GM23248 (cell line): ENCODE data around the gene ZNF648. TPM values are rescaled to one million over a fixed set of nuclear protein-coding genes. Genes with fewer than 3 reads are reported as not detected.
A peak's percentile ranks its signal among the peaks of the same experiment; 100 is the strongest.

Experiments
- DNase-seq: peaks from one replicate; pipeline ENCODE4 v3.0.0-alpha.2; 2015
- H2AFZ ChIP-seq: fragments of 200-600 bp; sonication (generic); 2 replicates; pipeline ENCODE4 v1.6.1; 2016; ENCODE audit warnings: antibody characterized with exemption
- H3F3A ChIP-seq: fragments of 200-600 bp; sonication (generic); 2 replicates; pipeline ENCODE4 v1.6.1; 2016; ENCODE audit warnings: mild to moderate bottlenecking, antibody characterized with exemption, mixed run types; ENCODE audit not compliant: insufficient read depth
- H3K27ac ChIP-seq: fragments of 200-600 bp; sonication (generic); 2 replicates; pipeline ENCODE4 v1.5.1; 2016; ENCODE audit warnings: mild to moderate bottlenecking
- H3K27me3 ChIP-seq: fragments of 200-600 bp; sonication (generic); replicated peaks from 2 replicates; pipeline ENCODE4 v1.6.1; 2016; ENCODE audit warnings: mild to moderate bottlenecking; ENCODE audit not compliant: insufficient read depth
- H3K36me3 ChIP-seq: fragments of 200-600 bp; sonication (generic); 2 replicates; pipeline ENCODE4 v1.6.1; 2016; ENCODE audit warnings: low read depth, mild to moderate bottlenecking
- H3K4me1 ChIP-seq: fragments of 200-600 bp; sonication (generic); 2 replicates; pipeline ENCODE4 v1.6.1; 2016; ENCODE audit warnings: mild to moderate bottlenecking; ENCODE audit not compliant: insufficient read depth
- H3K4me2 ChIP-seq: fragments of 200-600 bp; sonication (generic); one replicate; pipeline ENCODE4 v1.6.1; 2016; ENCODE audit warnings: mild to moderate bottlenecking; ENCODE audit not compliant: unreplicated experiment
- H3K4me3 ChIP-seq: fragments of 200-600 bp; sonication (generic); 2 replicates; pipeline ENCODE4 v1.5.1; 2016; ENCODE audit warnings: mild to moderate bottlenecking
- H3K79me2 ChIP-seq: fragments of 200-600 bp; sonication (generic); 2 replicates; pipeline ENCODE4 v1.6.1; 2016; ENCODE audit warnings: mild to moderate bottlenecking; ENCODE audit not compliant: insufficient read depth
- H3K9ac ChIP-seq: fragments of 200-600 bp; sonication (generic); 2 replicates; pipeline ENCODE4 v1.6.1; 2016; ENCODE audit warnings: mild to moderate bottlenecking
- H3K9me2 ChIP-seq: fragments of 200-600 bp; sonication (generic); 2 replicates; pipeline ENCODE4 v1.6.1; 2016; ENCODE audit warnings: mixed run types, mild to moderate bottlenecking, moderate library complexity; ENCODE audit not compliant: insufficient read depth
- H3K9me3 ChIP-seq: fragments of 200-600 bp; sonication (generic); one replicate; pipeline ENCODE4 v1.6.1; 2017; ENCODE audit warnings: low read depth
- H4K20me1 ChIP-seq: fragments of 200-600 bp; sonication (generic); 2 replicates; pipeline ENCODE4 v1.6.0; 2016; ENCODE audit not compliant: insufficient read depth
- EZH2 ChIP-seq: fragments of 200-600 bp; sonication (generic); IDR thresholded peaks from 2 replicates; pipeline ENCODE4 v1.6.1; 2018; ENCODE audit warnings: antibody characterized with exemption, mild to moderate bottlenecking; ENCODE audit not compliant: insufficient read depth, poor library complexity, severe bottlenecking
- EZH2phosphoT487 ChIP-seq: fragments of 200-600 bp; sonication (generic); IDR thresholded peaks from 2 replicates; pipeline ENCODE4 v1.6.1; 2018; ENCODE audit warnings: antibody characterized with exemption, moderate library complexity, mild to moderate bottlenecking, low read depth; ENCODE audit not compliant: insufficient read depth
- WGBS, 2 experiments: methylation state at CpG; one replicate each; pipeline ENCODE4 v1.1.6; 2015 to 2017; ENCODE audit warnings: low lambda C conversion rate in 2 of 2, low coverage in 1 of 2; ENCODE audit errors: missing lambda C conversion rate in 2 of 2; 5-methylcytosine and 5-hydroxymethylcytosine counted together
- in situ Hi-C: fragments of 300-500 bp; cut with MboI; formaldehyde crosslinking; loops from 2 replicates; pipeline ENCODE4 v1.15.0; 2020
- polyA plus RNA-seq: library from polyadenylated mRNA; unstranded; fragments of >200 nt; fragmentation: Nextera tagmentation; extraction: Ambion mirVana; gene quantifications from 2 replicates; pipeline ENCODE4 v1.2.1, GENCODE V29; 2016
- total RNA-seq: library from RNA; depleted of rRNA; stranded (reverse); fragments of >200 nt; shearing (Covaris generic); gene quantifications from 2 replicates; pipeline ENCODE4 v1.2.3, GENCODE V29; 2014

ZNF648 gene
- total and polyA plus RNA-seq, 2 experiments from 2014 or later, result not detected

DNA sequence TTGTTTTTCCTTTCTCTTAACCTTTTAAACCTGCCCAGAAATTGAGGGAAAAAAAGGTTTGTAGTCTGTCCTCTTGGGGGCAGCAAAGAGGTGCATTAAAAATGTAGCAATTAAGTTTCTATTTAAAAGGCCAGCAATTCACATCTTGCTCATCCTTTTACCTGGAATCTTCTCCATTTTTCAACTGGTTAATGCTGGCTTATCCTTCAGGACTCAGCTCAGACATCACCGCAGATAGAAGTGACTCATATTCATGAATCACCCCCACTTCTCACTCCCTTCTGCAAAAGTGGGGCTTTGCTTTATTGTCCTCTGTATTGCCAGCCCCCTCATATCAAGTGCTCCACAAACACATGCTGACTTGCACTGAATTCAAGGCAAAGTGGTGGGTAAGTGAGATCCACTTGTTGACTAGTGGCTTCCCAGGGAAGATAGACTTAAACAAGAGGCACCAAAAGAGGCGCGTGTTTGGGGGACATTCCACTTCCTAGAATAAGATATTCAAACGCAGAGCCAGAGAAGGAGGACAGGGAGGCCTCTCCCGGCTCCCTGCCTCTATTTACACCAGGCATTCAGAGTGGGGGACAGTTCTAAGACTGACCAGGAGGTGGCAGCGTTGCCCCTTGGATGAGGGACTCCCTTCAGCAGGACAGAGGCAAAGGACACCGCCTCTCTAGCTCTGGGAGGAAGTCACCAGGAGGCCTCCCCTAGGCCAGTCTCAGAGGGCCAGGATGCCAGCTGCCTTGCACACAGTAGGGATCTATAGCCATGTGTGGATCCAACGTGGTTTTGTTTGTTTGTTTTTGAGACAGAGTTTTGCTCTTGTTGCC, 23.2 kb upstream of the ZNF648 start:
- H3K27me3 ChIP-seq, result no peaks in the 10 kb centered on the region
- no peak overlapping the region for H3K27ac ChIP-seq
- in situ Hi-C loops, result loop anchor here (5.0 to 25.0 kb wide), 2 partner anchors 313 to 703 kb away; partner anchors contain the start of gene NPL
- H3K36me3 ChIP-seq, result no peaks in the 10 kb centered on the region
- WGBS, 2 experiments, result 22 to 23% methylated on average over 8 of the region's 8 CpGs
- no peaks in the 10 kb centered on the region for H3K9me2 ChIP-seq
- no peaks in the 10 kb centered on the region for H3K4me1 ChIP-seq
- TF ChIP-seq EZH2phosphoT487 (no peak), EZH2 (no peak)
- no peaks in the 10 kb centered on the region for H4K20me1 ChIP-seq
- no peak overlapping the region for H3K4me2 ChIP-seq
- no peaks in the 10 kb centered on the region for H3K79me2 ChIP-seq
- H2AFZ ChIP-seq, result peak overlapping the region; percentile 23; the same call in 1 of the 2 replicates
- H3F3A ChIP-seq, result peaks cover 7% of the 10 kb centered on the region
- no peak overlapping the region for H3K4me3 ChIP-seq
- no peaks in the 10 kb centered on the region for H3K9me3 ChIP-seq
- H3K9ac ChIP-seq, result no peak overlapping the region
- DNase-seq, result peak; percentile 79

DNA sequence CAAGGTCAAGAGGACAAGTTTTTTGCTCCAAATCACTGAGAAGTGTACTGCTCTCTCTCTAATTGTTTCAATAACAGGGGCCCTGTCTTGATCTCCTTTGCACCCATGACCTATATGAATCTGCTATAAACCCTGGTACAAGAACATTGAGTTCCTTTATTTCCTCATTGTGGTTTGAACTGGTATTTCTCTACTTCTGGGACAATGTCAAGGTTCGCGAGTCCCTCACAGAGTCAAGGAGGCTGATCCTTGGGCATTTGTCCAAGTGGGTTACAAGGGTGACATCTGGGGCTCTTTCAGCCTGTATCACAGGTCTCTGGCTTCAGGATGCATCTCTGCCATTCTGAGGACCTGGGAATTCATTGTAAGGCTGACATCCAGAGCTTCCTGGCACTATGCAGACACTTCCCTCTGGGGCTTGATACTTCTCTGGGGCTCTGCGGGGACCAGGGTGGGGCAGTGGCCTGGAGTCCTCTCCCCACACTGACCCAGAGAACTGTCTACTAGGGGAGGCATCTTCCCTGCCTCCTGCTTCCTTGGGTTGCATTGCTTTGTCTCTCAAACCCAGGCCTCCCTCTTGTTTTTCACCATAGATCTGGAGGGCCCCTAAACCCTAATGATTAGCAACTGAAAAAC, 22.5 kb upstream of the ZNF648 start:
- no peaks in the 10 kb centered on the region for H3K9me3 ChIP-seq
- H3K27me3 ChIP-seq, result no peaks in the 10 kb centered on the region
- TF ChIP-seq EZH2phosphoT487 (no peak), EZH2 (no peak)
- H3K4me3 ChIP-seq, result no peak overlapping the region
- 68 to 70% methylated on average over 3 of the region's 3 CpGs for WGBS, 2 experiments
- H3K9ac ChIP-seq, result no peak overlapping the region
- no peak overlapping the region for H3K27ac ChIP-seq
- no peaks in the 10 kb centered on the region for H3K4me1 ChIP-seq
- H3F3A ChIP-seq, result peaks cover 7% of the 10 kb centered on the region
- H3K4me2 ChIP-seq, result no peak overlapping the region
- H3K79me2 ChIP-seq, result no peaks in the 10 kb centered on the region
- H3K9me2 ChIP-seq, result no peaks in the 10 kb centered on the region
- DNase-seq, result no peak
- H2AFZ ChIP-seq, result 0 out of 2 replicates have a peak overlapping the region, but pooled peaks have one; percentile 23
- H4K20me1 ChIP-seq, result no peaks in the 10 kb centered on the region
- H3K36me3 ChIP-seq, result no peaks in the 10 kb centered on the region
- in situ Hi-C loops, result loop anchor here (25.0 kb wide), 1 partner anchor 703 kb away; the partner anchor contains the start of gene NPL

DNA sequence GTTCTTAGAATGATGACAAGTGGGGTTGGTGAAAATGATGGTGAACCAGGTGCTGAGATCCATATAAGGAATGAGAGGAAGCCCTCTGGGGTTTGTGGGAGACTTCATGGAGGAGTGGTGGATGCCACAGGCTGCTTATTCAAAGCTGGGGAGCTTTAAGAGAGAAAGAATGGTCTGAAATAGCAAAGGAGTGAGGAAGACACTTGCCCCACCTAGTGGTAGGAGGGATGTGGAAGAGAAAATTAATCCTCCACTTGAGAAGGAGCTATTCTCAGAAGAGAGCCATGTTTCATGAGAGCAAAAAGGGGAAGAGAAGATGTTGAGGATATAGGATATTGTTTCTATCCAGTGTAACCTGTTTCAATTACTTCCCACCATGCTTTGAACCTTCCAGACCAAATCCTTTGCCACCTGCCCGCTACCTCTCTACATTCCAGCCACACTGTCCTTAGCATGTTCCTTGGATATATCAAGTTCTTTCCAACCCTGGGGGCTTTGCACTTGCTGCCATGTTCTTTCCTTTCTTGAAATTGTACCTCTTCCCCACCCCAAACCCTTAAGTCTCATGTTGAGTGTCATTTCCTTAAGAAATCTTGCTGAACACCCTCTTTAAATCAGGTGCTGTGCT, 19.6 kb upstream of the ZNF648 start:
- Histone ChIP-seq H3K9me3 (no peaks in the 10 kb centered on the region), H3K27ac (no peak overlapping the region), H3K36me3 (no peaks in the 10 kb centered on the region), H3K9me2 (no peaks in the 10 kb centered on the region), H4K20me1 (no peaks in the 10 kb centered on the region), H3K4me3 (no peak overlapping the region), H3K4me2 (no peak overlapping the region), H3K79me2 (no peaks in the 10 kb centered on the region), H3K9ac (no peak overlapping the region), H2AFZ (no peak overlapping the region), H3K27me3 (no peaks in the 10 kb centered on the region), H3K4me1 (no peaks in the 10 kb centered on the region), H3F3A (peaks cover 7% of the 10 kb centered on the region)
- TF ChIP-seq EZH2, result no peak
- TF ChIP-seq EZH2phosphoT487, result no peak
- WGBS, 2 experiments, result 0 to 4% methylated on average over 1 of the region's 1 CpG
- peak; percentile 65 for DNase-seq
- in situ Hi-C loops, result loop anchor here (25.0 kb wide), 1 partner anchor 706 kb away; the partner anchor contains the start of gene NPL

DNA sequence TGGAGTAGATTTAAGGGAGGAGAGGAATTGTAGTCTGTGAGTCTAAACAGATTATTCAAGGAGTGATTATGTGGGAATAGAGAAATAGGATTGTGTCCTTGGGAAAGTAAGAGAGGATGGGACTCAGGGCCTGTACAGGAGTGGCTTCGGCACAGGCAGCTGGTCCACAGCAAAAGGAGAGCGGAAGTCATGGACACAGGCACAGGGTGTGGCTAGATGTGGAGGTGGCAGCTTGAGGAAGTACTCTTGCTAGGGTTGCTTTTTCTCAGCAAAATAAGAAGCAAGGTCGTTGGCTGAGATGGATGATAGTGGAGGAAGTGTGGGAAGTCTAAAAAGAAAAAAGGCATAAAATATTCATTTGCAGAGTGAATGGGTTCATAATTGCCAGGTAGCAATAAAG, 18.5 kb upstream of the ZNF648 start:
- H3K79me2 ChIP-seq, result no peaks in the 10 kb centered on the region
- no peaks in the 10 kb centered on the region for H3K9me3 ChIP-seq
- H3F3A ChIP-seq, result peaks cover 7% of the 10 kb centered on the region
- no peaks in the 10 kb centered on the region for H3K4me1 ChIP-seq
- H3K27ac ChIP-seq, result no peak overlapping the region
- H4K20me1 ChIP-seq, result no peaks in the 10 kb centered on the region
- no peak overlapping the region for H3K9ac ChIP-seq
- H3K27me3 ChIP-seq, result no peaks in the 10 kb centered on the region
- in situ Hi-C loops, result loop anchor here (25.0 kb wide), 1 partner anchor 707 kb away; the partner anchor contains the start of gene NPL
- H2AFZ ChIP-seq, result no peak overlapping the region
- TF ChIP-seq EZH2phosphoT487 (no peak), EZH2 (no peak)
- no peak overlapping the region for H3K4me3 ChIP-seq
- no peak for DNase-seq
- WGBS, 2 experiments, result 55 to 59% methylated on average over 3 of the region's 3 CpGs
- H3K4me2 ChIP-seq, result no peak overlapping the region
- H3K36me3 ChIP-seq, result no peaks in the 10 kb centered on the region
- no peaks in the 10 kb centered on the region for H3K9me2 ChIP-seq
